Activated T-cell treated with anti-CD3 and anti-CD28 coated beads, Interleukin-2, amount 50 U/mL, for 4 hours (primary cell): ENCODE data around the gene FZD7. TPM values are rescaled to one million over a fixed set of nuclear protein-coding genes. Genes with fewer than 3 reads are reported as not detected.

Experiments used
- ATAC-seq, 2 donors: fragments of 200-7000 bp; cut with Tn5 transposase; one replicate each; pipeline ENCODE4 v1.10.0; 2021
- DNase-seq: peaks from one replicate; pipeline ENCODE4 v3.0.0-alpha.2; 2020
- H3K27me3 Mint-ChIP-seq: one replicate; pipeline ENCODE4 v1.8.0; 2021; ENCODE audit warnings: low read depth, mixed read lengths
- H3K36me3 Mint-ChIP-seq: one replicate; pipeline ENCODE4 v1.8.0; 2022; ENCODE audit warnings: mixed read lengths; ENCODE audit not compliant: insufficient read depth
- H3K4me1 Mint-ChIP-seq: one replicate; pipeline ENCODE4 v1.8.0; 2021; ENCODE audit warnings: low read depth, mixed read lengths
- H3K4me3 Mint-ChIP-seq: one replicate; pipeline ENCODE4 v1.8.0; 2021; ENCODE audit warnings: mild to moderate bottlenecking, moderate library complexity, mixed read lengths
- H3K9me3 Mint-ChIP-seq: one replicate; pipeline ENCODE4 v1.8.0; 2021; ENCODE audit warnings: mixed read lengths
- total RNA-seq, 3 donors: library from RNA; stranded (reverse); gene quantifications; one replicate each; pipeline ENCODE4 v1.2.1, GENCODE V29; 2021

The FZD7 gene
- total RNA-seq, 3 donors from 2014 or later, result 0.20 to 0.41 (median 0.29) TPM

DNA sequence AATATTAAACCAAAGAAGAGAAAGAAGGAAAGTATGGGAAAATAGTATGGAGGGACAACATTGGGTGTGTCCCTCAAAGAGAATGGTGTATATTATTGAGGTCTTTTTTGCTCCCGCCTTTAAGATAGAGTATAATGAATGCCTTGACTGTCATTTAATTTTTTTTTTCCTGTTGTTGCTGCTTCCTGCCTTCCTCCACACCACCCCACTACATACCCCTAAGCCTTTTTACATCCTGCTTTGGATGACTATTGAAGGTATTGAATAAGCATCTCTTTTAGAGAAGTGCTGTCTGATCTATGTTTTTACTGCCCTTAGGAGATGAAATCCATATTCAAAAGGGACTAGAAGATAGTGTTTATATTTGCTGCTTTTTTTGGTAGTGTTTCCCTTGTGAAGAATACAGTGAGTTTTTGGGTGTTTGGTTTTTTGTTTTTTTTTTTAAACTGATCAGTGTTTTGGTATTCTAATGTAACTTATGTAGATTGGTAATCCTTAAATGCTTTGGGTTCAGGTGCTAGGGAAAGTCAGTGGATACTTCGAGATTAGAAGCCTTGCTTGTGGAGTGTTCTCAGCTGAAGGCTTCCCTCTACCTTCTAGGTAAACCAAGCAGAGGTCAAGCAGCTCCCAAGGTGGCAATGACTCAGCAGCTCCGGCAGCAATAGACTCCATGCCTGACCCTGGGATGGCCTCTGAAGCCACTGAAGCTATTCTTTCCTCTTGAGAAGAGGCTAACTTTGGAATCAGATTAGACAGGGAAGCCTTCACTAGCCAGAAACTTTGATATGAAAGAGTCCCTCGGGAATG lies 5.0 kb downstream of the FZD7 start:
- Mint-ChIP-seq H3K4me3 (no peak overlapping the region), H3K36me3 (no peaks in the 10 kb centered on the region), H3K27me3 (peaks cover 55% of the 10 kb centered on the region), H3K9me3 (no peaks in the 10 kb centered on the region), H3K4me1 (peaks cover 2% of the 10 kb centered on the region)
- DNase-seq, result no peak
- no peak for ATAC-seq

DNA sequence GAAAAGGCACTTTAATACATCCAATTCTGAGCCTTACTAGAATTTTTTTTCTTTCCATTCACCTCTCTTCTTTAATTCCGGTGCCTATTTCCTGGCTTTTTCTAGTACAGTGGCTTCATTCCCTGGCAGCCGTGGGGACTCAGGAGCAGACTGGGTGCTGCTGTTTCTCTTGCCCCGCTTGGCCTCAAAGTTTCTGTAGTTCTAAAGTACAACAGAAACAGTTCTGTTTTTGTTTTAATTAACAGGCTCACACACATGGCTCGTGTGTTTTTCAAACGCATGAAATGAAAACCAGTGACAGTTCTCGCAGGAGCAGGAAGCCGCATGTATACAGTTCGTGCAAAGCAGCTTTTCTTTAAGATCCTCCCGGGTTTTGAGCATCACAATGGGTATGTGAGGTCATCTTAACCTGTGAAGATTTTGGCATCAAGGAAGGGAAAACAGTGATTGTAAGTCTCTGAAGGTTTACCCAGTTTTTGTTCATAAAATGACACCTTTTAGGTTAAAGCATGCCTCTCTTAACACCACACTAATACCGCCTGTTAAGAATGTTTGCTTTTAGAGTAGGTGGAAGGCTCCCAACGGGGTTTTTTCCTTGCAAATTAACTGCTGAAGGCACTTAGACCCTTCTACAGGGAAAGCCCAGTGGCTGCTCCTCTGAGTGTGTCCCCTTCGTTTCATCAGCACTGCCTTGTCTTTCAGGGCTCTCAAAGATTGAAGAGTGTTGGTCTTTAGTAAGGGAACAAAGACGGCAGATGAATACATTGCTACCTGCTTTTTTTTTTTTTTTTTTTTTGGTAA lies 5.8 kb downstream of the FZD7 start:
- Mint-ChIP-seq H3K9me3 (no peaks in the 10 kb centered on the region), H3K27me3 (peaks cover 60% of the 10 kb centered on the region), H3K4me1 (peaks cover 2% of the 10 kb centered on the region), H3K36me3 (no peaks in the 10 kb centered on the region), H3K4me3 (no peak overlapping the region)
- DNase-seq (no peak), ATAC-seq (no peak)

DNA sequence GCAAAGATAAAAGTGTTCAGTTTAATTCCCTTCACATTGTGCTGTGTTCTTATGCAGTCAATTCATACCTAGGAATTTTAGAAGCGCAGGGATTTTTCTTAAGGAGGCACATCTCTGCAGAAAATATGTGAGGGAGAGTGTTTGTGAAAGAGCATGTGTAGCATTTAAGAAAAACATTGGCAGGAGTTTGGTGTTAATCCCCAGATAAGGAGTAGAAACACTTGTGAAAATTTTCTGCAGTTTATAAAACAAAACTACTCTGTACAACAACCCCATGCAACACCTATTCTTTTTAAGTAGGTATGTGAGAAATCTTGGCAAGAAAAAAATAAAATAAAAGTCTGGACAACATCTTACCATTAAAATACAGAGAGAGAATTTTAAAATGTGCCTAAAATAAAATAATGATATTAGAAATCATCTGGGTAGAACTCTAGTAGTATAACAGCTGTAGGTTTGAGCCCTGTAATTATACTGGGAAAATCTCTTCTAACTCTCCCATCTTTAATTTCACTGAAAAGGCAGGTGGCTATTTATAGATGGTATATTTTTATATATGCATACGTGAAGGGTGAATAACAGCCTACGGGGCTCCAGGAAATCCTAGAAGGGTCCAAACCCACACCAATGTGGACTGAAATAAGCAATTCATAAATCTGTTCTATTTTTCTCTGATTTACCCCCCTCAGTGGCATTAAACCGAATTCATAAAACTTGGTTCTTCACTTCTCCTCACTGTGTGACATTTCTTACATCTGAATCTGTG lies 6.6 kb downstream of the FZD7 start:
- ATAC-seq (no peak), DNase-seq (no peak)
- H3K4me1 Mint-ChIP-seq, result no peaks in the 10 kb centered on the region
- H3K9me3 Mint-ChIP-seq, result no peaks in the 10 kb centered on the region
- no peak overlapping the region for H3K4me3 Mint-ChIP-seq
- no peaks in the 10 kb centered on the region for H3K36me3 Mint-ChIP-seq
- peaks cover 58% of the 10 kb centered on the region for H3K27me3 Mint-ChIP-seq

DNA sequence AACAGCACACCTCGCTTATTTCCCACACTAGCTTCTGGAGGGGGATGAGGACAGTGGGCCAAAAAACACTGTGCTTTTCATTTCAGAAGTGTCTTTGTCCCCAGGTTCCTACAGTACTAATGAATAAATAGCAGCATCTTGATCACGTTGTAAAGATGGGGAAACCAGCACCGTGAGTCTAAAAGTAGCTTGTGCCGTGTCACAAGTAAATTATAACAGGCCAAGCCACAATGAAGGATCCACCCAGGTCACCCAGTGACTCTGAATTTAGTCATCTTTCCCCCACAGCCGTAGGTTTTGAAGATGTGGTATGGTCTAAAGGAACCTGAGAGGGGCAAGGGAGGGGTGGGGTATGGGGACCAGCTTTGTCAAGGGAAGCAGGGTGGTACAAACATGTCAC lies 8.8 kb downstream of the FZD7 start:
- no peak for DNase-seq
- Mint-ChIP-seq H3K9me3 (no peaks in the 10 kb centered on the region), H3K27me3 (peaks cover 63% of the 10 kb centered on the region), H3K36me3 (no peaks in the 10 kb centered on the region), H3K4me1 (no peaks in the 10 kb centered on the region), H3K4me3 (no peak overlapping the region)
- no peak for ATAC-seq

DNA sequence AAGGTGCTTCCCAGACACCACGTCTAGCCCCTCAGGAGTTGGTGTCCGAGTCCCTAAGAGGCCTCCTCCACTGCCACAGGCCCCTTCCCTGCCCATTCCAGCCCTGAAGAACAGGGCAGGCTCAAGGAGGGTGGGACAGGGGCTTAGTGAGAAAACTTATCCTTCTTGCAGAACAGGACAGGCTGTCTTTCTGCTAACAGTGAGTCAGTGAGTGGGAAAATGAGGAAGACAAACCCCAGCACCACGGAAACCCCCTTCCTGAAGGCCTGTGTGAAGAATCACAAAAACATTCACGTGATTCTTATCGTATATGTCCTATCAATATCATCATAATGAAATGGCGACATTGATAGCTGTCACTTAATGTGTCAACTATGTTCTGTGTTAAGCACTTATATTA lies 9.8 kb downstream of the FZD7 start:
- H3K9me3 Mint-ChIP-seq, result no peaks in the 10 kb centered on the region
- no peak overlapping the region for H3K4me3 Mint-ChIP-seq
- no peaks in the 10 kb centered on the region for H3K4me1 Mint-ChIP-seq
- ATAC-seq (no peak), DNase-seq (no peak)
- H3K27me3 Mint-ChIP-seq, result peaks cover 66% of the 10 kb centered on the region
- H3K36me3 Mint-ChIP-seq, result no peaks in the 10 kb centered on the region

DNA sequence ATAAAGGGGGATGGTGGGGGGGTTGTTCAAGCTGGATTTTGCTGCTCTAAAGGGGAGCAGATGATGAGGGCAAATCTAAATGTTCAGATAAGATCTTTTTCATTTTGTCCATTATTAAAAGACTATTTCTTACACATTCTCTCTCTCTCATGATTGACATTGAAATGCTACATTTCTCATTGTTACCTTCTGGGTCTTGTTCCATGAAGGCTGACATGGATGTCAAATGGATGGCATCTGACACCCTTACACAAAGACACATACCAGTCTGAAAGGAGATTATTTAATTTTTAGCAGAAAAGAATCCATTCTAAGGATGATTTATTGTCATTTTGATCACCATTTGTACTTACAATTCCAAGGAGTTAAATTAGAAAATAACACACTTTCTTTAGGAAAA lies 11.1 kb downstream of the FZD7 start:
- Mint-ChIP-seq H3K4me3 (no peak overlapping the region), H3K27me3 (peaks cover 56% of the 10 kb centered on the region), H3K36me3 (no peaks in the 10 kb centered on the region), H3K9me3 (no peaks in the 10 kb centered on the region), H3K4me1 (no peaks in the 10 kb centered on the region)
- DNase-seq, result no peak
- no peak for ATAC-seq

DNA sequence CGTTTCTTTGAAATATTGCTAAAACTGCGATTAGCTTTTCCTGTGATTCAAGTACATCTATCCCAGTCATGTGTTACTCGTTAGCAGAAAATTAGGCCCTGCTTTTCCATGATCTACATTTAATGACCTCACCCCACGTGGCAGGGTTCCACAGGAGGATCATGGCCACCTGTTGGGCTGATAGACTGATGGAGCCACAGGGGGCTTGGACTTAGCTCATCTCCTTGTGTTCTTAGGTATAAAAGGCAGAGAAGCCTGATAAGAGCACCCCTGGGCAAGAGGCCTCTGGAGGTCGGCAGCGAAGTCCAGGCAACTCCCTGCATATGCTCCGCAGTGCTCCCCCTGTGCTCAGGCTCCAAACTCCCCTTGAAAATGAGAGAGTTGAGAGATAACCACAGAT lies 12.9 kb downstream of the FZD7 start:
- Mint-ChIP-seq H3K4me1 (no peaks in the 10 kb centered on the region), H3K9me3 (no peaks in the 10 kb centered on the region), H3K27me3 (peaks cover 39% of the 10 kb centered on the region), H3K36me3 (no peaks in the 10 kb centered on the region), H3K4me3 (no peak overlapping the region)
- no peak for DNase-seq
- ATAC-seq, result no peak

DNA sequence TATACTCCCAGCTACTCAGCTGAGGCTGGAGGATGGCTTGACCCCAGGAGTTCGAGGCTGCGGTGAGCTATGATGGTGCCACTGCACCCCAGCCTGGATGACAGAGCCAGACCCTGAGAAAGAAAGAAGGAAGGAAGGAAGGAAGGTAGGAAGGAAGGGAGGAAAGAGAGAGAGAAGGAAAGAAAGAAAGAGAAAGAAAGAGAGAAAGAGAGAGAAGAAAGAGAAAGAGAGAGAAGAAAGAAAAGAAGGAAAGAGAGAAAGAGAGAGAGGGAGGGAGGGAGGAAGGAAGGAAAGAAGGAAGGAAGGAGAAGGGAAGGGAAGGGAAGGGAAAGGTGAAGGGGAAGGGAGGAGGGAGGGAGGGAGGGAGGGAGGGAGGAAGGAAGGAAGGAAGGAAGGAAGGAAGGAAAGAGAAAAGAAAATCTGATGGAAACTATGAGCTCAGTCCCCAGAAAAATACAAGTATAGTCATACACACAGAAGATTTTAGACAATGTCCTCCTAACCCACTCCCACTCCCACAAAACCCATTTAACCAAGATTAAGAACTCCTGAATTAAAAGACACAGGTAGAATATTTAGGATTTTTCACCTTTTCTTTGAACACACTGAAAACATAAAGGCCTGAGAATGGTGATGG lies 15.6 kb downstream of the FZD7 start:
- no peak overlapping the region for H3K4me3 Mint-ChIP-seq
- DNase-seq (no peak), ATAC-seq (no peak)
- no peaks in the 10 kb centered on the region for H3K36me3 Mint-ChIP-seq
- no peaks in the 10 kb centered on the region for H3K4me1 Mint-ChIP-seq
- peaks cover 30% of the 10 kb centered on the region for H3K27me3 Mint-ChIP-seq
- H3K9me3 Mint-ChIP-seq, result no peaks in the 10 kb centered on the region

DNA sequence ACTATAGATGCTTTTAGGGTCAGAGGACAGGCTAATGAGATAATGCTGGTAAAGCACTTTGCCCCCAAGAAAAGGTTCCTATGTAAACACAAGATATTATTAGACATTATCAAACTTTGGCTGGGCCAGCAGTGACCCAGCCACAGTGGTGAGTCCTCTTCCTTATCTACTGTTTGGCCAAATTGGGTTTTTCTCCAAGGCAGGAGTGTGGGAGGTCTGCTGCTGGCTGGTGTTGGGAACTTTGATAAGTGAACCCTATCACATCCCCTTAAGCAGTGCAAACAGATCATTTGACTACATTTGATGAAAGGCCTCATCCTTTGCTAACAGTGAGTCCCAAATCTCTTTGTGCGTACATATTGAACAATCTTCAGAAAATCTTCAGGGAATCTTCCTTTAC lies 16.2 kb downstream of the FZD7 start:
- no peaks in the 10 kb centered on the region for H3K36me3 Mint-ChIP-seq
- no peak overlapping the region for H3K4me3 Mint-ChIP-seq
- no peak for ATAC-seq
- H3K9me3 Mint-ChIP-seq, result no peaks in the 10 kb centered on the region
- no peak for DNase-seq
- peaks cover 29% of the 10 kb centered on the region for H3K27me3 Mint-ChIP-seq
- no peaks in the 10 kb centered on the region for H3K4me1 Mint-ChIP-seq

DNA sequence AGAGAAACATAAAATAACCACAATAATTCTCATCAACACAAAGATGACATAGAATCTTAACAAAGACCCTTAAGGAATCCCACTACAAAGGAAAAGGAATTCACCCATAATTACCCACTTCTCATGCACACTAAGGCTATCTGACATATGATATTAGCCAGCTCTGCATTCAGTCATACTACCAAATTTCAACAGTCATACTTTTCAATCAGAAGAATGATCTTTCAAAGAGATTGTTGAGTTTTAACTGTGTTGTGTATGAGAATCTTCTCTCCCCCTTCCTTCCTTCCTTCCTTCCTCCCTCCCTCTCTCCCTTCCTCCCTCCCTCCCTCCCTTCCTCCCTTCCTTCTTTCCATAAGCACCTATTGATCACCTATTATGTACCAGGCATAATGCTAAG lies 17.0 kb downstream of the FZD7 start:
- Mint-ChIP-seq H3K27me3 (peaks cover 31% of the 10 kb centered on the region), H3K36me3 (no peaks in the 10 kb centered on the region), H3K4me1 (no peaks in the 10 kb centered on the region), H3K4me3 (no peak overlapping the region), H3K9me3 (no peaks in the 10 kb centered on the region)
- no peak for ATAC-seq
- DNase-seq, result no peak

DNA sequence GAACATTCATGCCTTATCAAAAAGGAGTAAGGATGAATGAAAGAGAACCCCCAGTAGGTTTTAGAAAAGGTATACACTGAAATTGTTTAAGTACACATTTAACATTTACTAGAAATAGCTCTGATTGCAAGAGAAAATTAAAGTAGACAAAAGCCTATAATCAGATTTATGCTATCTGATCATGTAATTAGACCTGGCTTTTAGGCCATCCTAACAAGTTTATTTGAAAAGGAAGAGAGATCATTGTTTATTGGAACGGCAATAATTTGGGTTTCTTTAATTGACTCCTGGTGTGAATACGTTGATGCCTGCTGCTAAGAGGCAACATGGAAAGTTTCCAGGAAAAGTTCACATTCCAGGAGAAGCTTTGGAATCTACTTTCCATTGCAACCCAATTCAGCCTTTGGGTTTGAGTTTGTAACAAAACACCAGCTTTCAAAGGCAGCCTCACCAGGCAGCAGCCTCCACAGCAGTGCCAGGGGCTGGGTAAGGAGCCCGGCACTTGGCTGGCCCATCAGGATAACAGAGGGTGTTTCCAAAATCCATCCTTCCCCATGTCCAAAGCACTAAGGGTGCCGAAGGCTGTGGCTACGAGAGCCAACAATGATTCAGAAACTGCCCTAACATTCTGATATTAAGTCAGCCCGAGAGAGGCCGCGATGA lies 18.0 kb downstream of the FZD7 start:
- Mint-ChIP-seq H3K4me3 (no peak overlapping the region), H3K9me3 (no peaks in the 10 kb centered on the region), H3K4me1 (no peaks in the 10 kb centered on the region), H3K27me3 (peaks cover 39% of the 10 kb centered on the region), H3K36me3 (no peaks in the 10 kb centered on the region)
- ATAC-seq (no peak), DNase-seq (no peak)

DNA sequence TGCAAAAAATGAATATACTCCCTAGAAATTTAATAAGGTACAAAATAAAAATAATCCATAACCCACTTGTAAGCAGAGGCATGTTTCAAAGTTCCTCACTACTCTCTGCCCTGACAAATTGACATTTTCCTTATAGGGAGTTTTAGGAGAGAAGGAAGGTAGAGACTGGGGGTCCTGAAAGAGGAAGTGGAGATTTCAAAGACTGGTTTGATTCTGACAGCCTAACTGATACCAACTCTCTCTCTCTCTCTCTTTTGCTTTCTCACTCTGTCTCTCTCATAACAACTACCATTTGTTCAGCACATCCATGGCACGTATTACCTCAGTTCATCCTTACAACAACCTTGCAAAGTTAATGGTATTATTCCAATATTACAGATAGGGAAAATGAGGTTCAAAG lies 18.6 kb downstream of the FZD7 start:
- no peak for DNase-seq
- peaks cover 38% of the 10 kb centered on the region for H3K27me3 Mint-ChIP-seq
- no peak overlapping the region for H3K4me3 Mint-ChIP-seq
- H3K4me1 Mint-ChIP-seq, result no peaks in the 10 kb centered on the region
- H3K9me3 Mint-ChIP-seq, result no peaks in the 10 kb centered on the region
- no peaks in the 10 kb centered on the region for H3K36me3 Mint-ChIP-seq
- no peak for ATAC-seq

DNA sequence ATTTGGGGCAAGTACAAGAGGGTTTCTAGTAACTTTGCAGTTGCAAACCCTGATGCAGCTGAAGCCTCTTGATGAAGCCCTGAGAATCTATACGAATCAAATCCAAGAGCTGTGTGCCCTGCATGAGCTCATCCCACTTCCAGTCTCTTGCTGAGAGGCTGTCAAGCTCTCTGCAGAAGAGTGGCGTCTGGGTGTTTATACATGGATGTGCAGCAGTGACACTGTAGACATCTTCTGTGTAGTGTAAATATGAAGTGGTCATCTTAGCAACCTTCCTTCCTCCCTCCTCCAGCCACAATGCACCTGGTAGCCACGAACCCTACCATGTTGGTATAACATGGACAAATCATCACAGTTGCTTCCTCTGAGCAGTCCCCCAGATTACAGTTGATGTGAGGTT lies 21.0 kb downstream of the FZD7 start:
- ATAC-seq (no peak), DNase-seq (no peak)
- Mint-ChIP-seq H3K9me3 (no peaks in the 10 kb centered on the region), H3K4me3 (no peak overlapping the region), H3K27me3 (peaks cover 34% of the 10 kb centered on the region), H3K4me1 (no peaks in the 10 kb centered on the region), H3K36me3 (no peaks in the 10 kb centered on the region)

DNA sequence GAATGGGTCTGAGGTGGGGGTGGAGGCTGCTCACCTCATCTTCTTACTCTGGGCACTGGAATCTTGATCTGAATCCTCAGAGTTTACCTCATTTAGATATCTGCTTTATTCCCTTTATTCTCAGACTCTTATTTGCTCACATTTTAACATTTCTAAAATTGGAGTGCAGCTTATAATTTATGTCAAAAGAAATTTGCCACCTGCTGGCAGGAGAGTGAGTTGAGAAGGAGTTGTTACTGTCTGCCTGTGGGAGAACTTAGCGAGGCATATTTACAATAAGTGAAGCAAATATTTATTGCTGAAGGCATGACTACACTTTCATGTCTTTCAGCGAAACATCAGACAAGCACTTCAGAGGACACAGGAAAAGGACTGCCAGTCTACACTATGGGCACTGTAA lies 23.0 kb downstream of the FZD7 start:
- H3K36me3 Mint-ChIP-seq, result no peaks in the 10 kb centered on the region
- H3K27me3 Mint-ChIP-seq, result peaks cover 34% of the 10 kb centered on the region
- H3K9me3 Mint-ChIP-seq, result no peaks in the 10 kb centered on the region
- no peaks in the 10 kb centered on the region for H3K4me1 Mint-ChIP-seq
- no peak overlapping the region for H3K4me3 Mint-ChIP-seq
- DNase-seq (no peak), ATAC-seq (no peak)
